ENCODE results near the gene TMED1. TPM values are rescaled to one million over a fixed set of nuclear protein-coding genes. Genes with fewer than 3 reads are reported as not detected.

TMED1 gene
- total and polyA plus RNA-seq, 9 of the 15 experiments (the other 6 are each of a cell fraction or from before 2014, with no cell fraction given), result 0.86 to 30.2 (median 23.5) TPM

DNA sequence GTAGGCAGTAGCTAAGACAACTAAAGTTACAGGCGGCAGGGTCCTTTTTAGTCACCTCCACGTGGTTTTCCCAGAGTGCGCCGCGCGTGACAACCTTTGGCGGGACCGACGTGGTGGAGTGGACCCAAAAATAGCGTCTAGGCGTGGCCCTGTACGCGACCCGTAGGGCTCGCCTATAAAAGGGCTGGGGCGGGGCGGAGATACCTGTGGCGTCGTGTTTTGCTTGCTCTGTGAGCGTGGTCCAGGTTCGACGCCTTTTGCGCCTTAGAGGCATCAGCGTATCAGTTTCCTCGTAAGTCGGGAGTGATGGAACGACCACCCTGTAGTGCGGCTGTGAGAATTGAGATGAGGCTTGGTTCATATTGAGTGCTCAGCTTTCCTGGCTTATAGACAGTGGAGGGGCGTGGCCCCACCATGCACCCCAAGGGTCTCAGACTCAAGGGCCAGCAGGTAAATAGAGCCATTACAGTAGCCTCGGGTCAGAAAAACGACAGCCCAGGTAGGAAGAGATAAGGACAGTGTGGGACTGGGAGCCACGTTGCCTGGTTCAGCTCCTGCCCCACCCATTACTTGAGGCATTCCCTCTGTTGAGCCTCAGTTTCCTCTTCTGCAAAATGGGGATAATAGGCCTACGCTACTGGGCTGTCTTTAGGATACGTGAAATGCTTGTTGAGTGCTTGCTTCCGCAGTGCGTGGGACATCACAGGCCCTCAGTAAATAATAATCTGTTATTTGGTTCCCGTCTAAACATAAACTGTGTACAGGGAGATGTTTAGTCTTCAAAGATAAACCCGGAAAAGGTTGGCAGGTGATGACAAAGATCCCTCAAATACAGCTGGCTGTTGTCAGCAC lies 693 bp upstream of the TMED1 start (continued):
- TF ChIP-seq, protein P1, sequence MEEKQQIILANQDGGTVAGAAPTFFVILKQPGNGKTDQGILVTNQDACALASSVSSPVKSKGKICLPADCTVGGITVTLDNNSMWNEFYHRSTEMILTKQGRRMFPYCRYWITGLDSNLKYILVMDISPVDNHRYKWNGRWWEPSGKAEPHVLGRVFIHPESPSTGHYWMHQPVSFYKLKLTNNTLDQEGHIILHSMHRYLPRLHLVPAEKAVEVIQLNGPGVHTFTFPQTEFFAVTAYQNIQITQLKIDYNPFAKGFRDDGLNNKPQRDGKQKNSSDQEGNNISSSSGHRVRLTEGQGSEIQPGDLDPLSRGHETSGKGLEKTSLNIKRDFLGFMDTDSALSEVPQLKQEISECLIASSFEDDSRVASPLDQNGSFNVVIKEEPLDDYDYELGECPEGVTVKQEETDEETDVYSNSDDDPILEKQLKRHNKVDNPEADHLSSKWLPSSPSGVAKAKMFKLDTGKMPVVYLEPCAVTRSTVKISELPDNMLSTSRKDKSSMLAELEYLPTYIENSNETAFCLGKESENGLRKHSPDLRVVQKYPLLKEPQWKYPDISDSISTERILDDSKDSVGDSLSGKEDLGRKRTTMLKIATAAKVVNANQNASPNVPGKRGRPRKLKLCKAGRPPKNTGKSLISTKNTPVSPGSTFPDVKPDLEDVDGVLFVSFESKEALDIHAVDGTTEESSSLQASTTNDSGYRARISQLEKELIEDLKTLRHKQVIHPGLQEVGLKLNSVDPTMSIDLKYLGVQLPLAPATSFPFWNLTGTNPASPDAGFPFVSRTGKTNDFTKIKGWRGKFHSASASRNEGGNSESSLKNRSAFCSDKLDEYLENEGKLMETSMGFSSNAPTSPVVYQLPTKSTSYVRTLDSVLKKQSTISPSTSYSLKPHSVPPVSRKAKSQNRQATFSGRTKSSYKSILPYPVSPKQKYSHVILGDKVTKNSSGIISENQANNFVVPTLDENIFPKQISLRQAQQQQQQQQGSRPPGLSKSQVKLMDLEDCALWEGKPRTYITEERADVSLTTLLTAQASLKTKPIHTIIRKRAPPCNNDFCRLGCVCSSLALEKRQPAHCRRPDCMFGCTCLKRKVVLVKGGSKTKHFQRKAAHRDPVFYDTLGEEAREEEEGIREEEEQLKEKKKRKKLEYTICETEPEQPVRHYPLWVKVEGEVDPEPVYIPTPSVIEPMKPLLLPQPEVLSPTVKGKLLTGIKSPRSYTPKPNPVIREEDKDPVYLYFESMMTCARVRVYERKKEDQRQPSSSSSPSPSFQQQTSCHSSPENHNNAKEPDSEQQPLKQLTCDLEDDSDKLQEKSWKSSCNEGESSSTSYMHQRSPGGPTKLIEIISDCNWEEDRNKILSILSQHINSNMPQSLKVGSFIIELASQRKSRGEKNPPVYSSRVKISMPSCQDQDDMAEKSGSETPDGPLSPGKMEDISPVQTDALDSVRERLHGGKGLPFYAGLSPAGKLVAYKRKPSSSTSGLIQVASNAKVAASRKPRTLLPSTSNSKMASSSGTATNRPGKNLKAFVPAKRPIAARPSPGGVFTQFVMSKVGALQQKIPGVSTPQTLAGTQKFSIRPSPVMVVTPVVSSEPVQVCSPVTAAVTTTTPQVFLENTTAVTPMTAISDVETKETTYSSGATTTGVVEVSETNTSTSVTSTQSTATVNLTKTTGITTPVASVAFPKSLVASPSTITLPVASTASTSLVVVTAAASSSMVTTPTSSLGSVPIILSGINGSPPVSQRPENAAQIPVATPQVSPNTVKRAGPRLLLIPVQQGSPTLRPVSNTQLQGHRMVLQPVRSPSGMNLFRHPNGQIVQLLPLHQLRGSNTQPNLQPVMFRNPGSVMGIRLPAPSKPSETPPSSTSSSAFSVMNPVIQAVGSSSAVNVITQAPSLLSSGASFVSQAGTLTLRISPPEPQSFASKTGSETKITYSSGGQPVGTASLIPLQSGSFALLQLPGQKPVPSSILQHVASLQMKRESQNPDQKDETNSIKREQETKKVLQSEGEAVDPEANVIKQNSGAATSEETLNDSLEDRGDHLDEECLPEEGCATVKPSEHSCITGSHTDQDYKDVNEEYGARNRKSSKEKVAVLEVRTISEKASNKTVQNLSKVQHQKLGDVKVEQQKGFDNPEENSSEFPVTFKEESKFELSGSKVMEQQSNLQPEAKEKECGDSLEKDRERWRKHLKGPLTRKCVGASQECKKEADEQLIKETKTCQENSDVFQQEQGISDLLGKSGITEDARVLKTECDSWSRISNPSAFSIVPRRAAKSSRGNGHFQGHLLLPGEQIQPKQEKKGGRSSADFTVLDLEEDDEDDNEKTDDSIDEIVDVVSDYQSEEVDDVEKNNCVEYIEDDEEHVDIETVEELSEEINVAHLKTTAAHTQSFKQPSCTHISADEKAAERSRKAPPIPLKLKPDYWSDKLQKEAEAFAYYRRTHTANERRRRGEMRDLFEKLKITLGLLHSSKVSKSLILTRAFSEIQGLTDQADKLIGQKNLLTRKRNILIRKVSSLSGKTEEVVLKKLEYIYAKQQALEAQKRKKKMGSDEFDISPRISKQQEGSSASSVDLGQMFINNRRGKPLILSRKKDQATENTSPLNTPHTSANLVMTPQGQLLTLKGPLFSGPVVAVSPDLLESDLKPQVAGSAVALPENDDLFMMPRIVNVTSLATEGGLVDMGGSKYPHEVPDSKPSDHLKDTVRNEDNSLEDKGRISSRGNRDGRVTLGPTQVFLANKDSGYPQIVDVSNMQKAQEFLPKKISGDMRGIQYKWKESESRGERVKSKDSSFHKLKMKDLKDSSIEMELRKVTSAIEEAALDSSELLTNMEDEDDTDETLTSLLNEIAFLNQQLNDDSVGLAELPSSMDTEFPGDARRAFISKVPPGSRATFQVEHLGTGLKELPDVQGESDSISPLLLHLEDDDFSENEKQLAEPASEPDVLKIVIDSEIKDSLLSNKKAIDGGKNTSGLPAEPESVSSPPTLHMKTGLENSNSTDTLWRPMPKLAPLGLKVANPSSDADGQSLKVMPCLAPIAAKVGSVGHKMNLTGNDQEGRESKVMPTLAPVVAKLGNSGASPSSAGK (IDR thresholded peaks at IDR 0.05), result peak; percentile 100
- no peak for TF ChIP-seq HEY1 (CRISPR knock-in tag; IDR thresholded peaks at IDR 0.05; ENCODE audit: borderline replicate concordance)
- TF ChIP-seq, protein P2, sequence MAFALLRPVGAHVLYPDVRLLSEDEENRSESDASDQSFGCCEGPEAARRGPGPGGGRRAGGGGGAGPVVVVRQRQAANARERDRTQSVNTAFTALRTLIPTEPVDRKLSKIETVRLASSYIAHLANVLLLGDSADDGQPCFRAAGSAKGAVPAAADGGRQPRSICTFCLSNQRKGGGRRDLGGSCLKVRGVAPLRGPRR (CRISPR knock-in tag; IDR thresholded peaks at IDR 0.05), result peak; percentile 91
- TF ChIP-seq HOXB6 (CRISPR knock-in tag; IDR thresholded peaks at IDR 0.05; ENCODE audit: borderline replicate concordance), result no peak
- TF ChIP-seq C11orf30 (IDR thresholded peaks at IDR 0.05; ENCODE audit: low read depth), result no peak
- TF ChIP-seq LARP7 (IDR thresholded peaks at IDR 0.05), result peak; percentile 76; the same call in 1 of the 2 replicates
- TF ChIP-seq ZNF121 (CRISPR knock-in tag; conservative IDR thresholded peaks at IDR 0.05), result peak; percentile 26; the same call in 1 of the 2 replicates
- no peak for TF ChIP-seq ZNF347 (CRISPR knock-in tag; IDR thresholded peaks at IDR 0.05; ENCODE audit: low read depth)
- no peak; the same call in 1 of the 2 replicates for TF ChIP-seq GABPB1 (CRISPR knock-in tag; IDR thresholded peaks at IDR 0.05)
- TF ChIP-seq, protein P3, sequence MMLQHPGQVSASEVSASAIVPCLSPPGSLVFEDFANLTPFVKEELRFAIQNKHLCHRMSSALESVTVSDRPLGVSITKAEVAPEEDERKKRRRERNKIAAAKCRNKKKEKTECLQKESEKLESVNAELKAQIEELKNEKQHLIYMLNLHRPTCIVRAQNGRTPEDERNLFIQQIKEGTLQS (IDR thresholded peaks at IDR 0.05), result peak; percentile 72
- TF ChIP-seq, protein P3 (CRISPR knock-in tag; conservative IDR thresholded peaks at IDR 0.05), result peak; percentile 97
- no peak for TF ChIP-seq ARID2 (IDR thresholded peaks at IDR 0.05)
- peak; percentile 100 for TF ChIP-seq FOXP1 (CRISPR knock-in tag; IDR thresholded peaks at IDR 0.05)
- no peak for TF ChIP-seq KDM2B (CRISPR knock-in tag; IDR thresholded peaks at IDR 0.05)
- peak; percentile 85 for TF ChIP-seq HIVEP1 (CRISPR knock-in tag; IDR thresholded peaks at IDR 0.05)
- TF ChIP-seq PCBP1 (IDR thresholded peaks at IDR 0.05; ENCODE audit: low read depth, low read length, poor library complexity, severe bottlenecking), result no peak

Data from K562 (cell line).